ENCODE measurements around the gene CTDSPL.

DNA sequence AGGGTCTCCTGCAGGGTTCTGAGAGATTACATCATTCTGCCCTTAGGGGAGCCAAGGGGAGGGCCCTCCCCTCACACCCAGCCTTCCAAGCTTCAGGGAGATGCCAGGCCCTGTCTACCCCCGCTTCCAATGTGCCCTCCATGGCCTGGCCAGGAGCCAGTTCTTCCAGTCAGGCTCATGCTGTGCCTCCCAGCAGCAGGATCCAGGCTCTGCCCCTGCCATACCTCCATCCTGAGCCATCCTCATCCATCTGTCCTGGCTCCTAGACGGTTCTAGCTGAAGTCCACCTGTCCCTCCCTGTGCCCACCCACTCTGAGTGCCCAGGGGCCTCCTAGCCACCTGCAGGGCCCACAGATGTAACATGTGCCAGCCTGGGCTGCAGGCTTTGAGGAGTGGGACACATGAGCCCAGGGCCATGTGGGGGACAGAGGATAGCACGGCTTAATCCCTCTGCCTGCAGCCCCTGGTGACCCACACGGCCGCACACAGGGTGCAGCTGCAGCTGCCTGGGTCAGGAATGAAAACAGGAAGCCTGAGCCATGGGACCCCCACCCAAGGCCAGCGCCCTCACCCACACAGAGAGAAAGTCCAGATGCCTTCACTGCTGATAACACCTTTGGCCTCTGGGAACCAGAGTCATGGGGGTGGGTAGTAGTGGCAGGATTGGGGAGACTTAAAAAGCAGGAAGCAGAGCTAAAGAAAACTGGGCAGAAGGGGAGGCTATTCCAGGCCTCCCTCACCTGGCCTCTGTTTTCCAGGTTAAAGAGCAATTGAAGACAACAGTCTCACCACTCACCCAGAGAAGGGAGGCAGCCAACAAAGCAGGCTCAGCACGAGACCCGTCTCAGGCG, 156.0 kb downstream of the CTDSPL start:
- no peak for TF ChIP-seq ZNF274 (IDR thresholded peaks at IDR 0.05; ENCODE audit: low read depth, low read length)
- TF ChIP-seq SUZ12 (IDR thresholded peaks at IDR 0.05; ENCODE audit: extremely low read depth, insufficient read depth, insufficient read length), result no peak
- TF ChIP-seq YY1 (IDR thresholded peaks at IDR 0.05; ENCODE audit: insufficient read depth, insufficient read length), result no peak
